ENCODE data around the gene FAM149A. TPM values are rescaled to one million over a fixed set of nuclear protein-coding genes. Genes with fewer than 3 reads are reported as not detected.

FAM149A gene
- total and polyA plus RNA-seq, 2 experiments from 2014 or later = 6.9 to 7.0 TPM

GRCh38 chr4:186150926-186151325 is 46.4 kb downstream of the FAM149A start:
- no peaks in the 10 kb centered on the region for H3K9me2 ChIP-seq (replicated peaks; ENCODE audit: insufficient read depth)
- H3K4me1 ChIP-seq (ENCODE audit: insufficient read depth) = peaks cover under 1% of the 10 kb centered on the region
- H3K9me3 ChIP-seq (ENCODE audit: low read depth) = no peaks in the 10 kb centered on the region
- no peaks in the 10 kb centered on the region for H3K36me3 ChIP-seq (replicated peaks; ENCODE audit: insufficient read depth, low read depth)
- no peaks in the 10 kb centered on the region for H4K20me1 ChIP-seq (ENCODE audit: insufficient read depth, poor library complexity, severe bottlenecking)
- no peak overlapping the region for H3K27ac ChIP-seq
- H3K79me2 ChIP-seq = no peaks in the 10 kb centered on the region
- no peak overlapping the region for H3K4me2 ChIP-seq
- TF ChIP-seq EZH2 (IDR thresholded peaks at IDR 0.05; ENCODE audit: borderline replicate concordance) (no peak), EZH2phosphoT487 (IDR thresholded peaks at IDR 0.05; ENCODE audit: low read depth, severe bottlenecking, unreplicated experiment) (no peak), CTCF (IDR thresholded peaks at IDR 0.05; ENCODE audit: poor library complexity) (no peak)
- no peak overlapping the region for H2AFZ ChIP-seq
- H3K4me3 ChIP-seq = no peak overlapping the region
- H3K27me3 ChIP-seq = peaks cover 4% of the 10 kb centered on the region
- 95% methylated on average over 13 of the region's 13 CpGs for WGBS (ENCODE audit: low lambda C conversion rate, missing lambda C conversion rate)
- no peak for DNase-seq (ENCODE audit: low spot score)

GRCh38 chr4:186151499-186151898 is 47.0 kb downstream of the FAM149A start:
- H3K9me2 ChIP-seq (replicated peaks; ENCODE audit: insufficient read depth) = no peaks in the 10 kb centered on the region
- TF ChIP-seq EZH2 (IDR thresholded peaks at IDR 0.05; ENCODE audit: borderline replicate concordance) (no peak), CTCF (IDR thresholded peaks at IDR 0.05; ENCODE audit: poor library complexity) (no peak), EZH2phosphoT487 (IDR thresholded peaks at IDR 0.05; ENCODE audit: low read depth, severe bottlenecking, unreplicated experiment) (no peak)
- no peaks in the 10 kb centered on the region for H4K20me1 ChIP-seq (ENCODE audit: insufficient read depth, poor library complexity, severe bottlenecking)
- H3K4me2 ChIP-seq = no peak overlapping the region
- H3K36me3 ChIP-seq (replicated peaks; ENCODE audit: insufficient read depth, low read depth) = no peaks in the 10 kb centered on the region
- H3K79me2 ChIP-seq = no peaks in the 10 kb centered on the region
- H3K4me1 ChIP-seq (ENCODE audit: insufficient read depth) = no peaks in the 10 kb centered on the region
- no peak overlapping the region for H2AFZ ChIP-seq
- no peak overlapping the region for H3K4me3 ChIP-seq
- H3K27me3 ChIP-seq = peaks cover 2% of the 10 kb centered on the region
- WGBS (ENCODE audit: low lambda C conversion rate, missing lambda C conversion rate) = 97% methylated on average over 7 of the region's 7 CpGs
- DNase-seq (ENCODE audit: low spot score) = peak; percentile 1
- H3K27ac ChIP-seq = no peak overlapping the region
- H3K9me3 ChIP-seq (ENCODE audit: low read depth) = no peaks in the 10 kb centered on the region

GRCh38 chr4:186158021-186158813 is 53.7 kb downstream of the FAM149A start:
- no peak overlapping the region for H3K4me3 ChIP-seq
- WGBS (ENCODE audit: low lambda C conversion rate, missing lambda C conversion rate) = 85% methylated on average over 17 of the region's 17 CpGs
- H3K36me3 ChIP-seq (replicated peaks; ENCODE audit: insufficient read depth, low read depth) = no peaks in the 10 kb centered on the region
- H2AFZ ChIP-seq = no peak overlapping the region
- no peak overlapping the region for H3K4me2 ChIP-seq
- no peaks in the 10 kb centered on the region for H3K9me3 ChIP-seq (ENCODE audit: low read depth)
- TF ChIP-seq EZH2 (IDR thresholded peaks at IDR 0.05; ENCODE audit: borderline replicate concordance) (no peak), CTCF (IDR thresholded peaks at IDR 0.05; ENCODE audit: poor library complexity) (no peak), EZH2phosphoT487 (IDR thresholded peaks at IDR 0.05; ENCODE audit: low read depth, severe bottlenecking, unreplicated experiment) (no peak)
- H3K4me1 ChIP-seq (ENCODE audit: insufficient read depth) = no peaks in the 10 kb centered on the region
- H3K27ac ChIP-seq = no peak overlapping the region
- H3K27me3 ChIP-seq = no peaks in the 10 kb centered on the region
- H4K20me1 ChIP-seq (ENCODE audit: insufficient read depth, poor library complexity, severe bottlenecking) = no peaks in the 10 kb centered on the region
- H3K79me2 ChIP-seq = no peaks in the 10 kb centered on the region
- peak; percentile 5 for DNase-seq (ENCODE audit: low spot score)
- H3K9me2 ChIP-seq (replicated peaks; ENCODE audit: insufficient read depth) = no peaks in the 10 kb centered on the region

Measured in hepatocyte (in vitro differentiated cells).